HUES6 (cell line): Measurements from ENCODE around the gene ADAMTS2.

Source experiments
- H3K27ac ChIP-seq: 2 replicates; pipeline ENCODE4 v1.7.0; 2013; ENCODE audit warnings: low read depth, mild to moderate bottlenecking, low read length, inconsistent platforms
- H3K27me3 ChIP-seq: 2 replicates; pipeline ENCODE4 v1.6.1; 2013; ENCODE audit warnings: low read length; ENCODE audit not compliant: control insufficient read depth, insufficient read depth
- H3K36me3 ChIP-seq: 2 replicates; pipeline ENCODE4 v1.6.1; 2013; ENCODE audit warnings: low read length; ENCODE audit not compliant: control insufficient read depth, insufficient read depth
- H3K4me1 ChIP-seq: 2 replicates; pipeline ENCODE4 v1.6.1; 2013; ENCODE audit warnings: low read length; ENCODE audit not compliant: control insufficient read depth, insufficient read depth
- H3K4me3 ChIP-seq: 2 replicates; pipeline ENCODE4 v1.5.1; 2013; ENCODE audit warnings: low read depth, low read length
- H3K9ac ChIP-seq: one replicate; pipeline ENCODE4 v1.6.1; 2013; ENCODE audit warnings: mild to moderate bottlenecking, low read length
- H3K9me3 ChIP-seq: 2 replicates; pipeline ENCODE4 v1.6.1; 2013; ENCODE audit warnings: low read depth, low read length; ENCODE audit not compliant: control insufficient read depth, insufficient read depth

Gene ADAMTS2

DNA sequence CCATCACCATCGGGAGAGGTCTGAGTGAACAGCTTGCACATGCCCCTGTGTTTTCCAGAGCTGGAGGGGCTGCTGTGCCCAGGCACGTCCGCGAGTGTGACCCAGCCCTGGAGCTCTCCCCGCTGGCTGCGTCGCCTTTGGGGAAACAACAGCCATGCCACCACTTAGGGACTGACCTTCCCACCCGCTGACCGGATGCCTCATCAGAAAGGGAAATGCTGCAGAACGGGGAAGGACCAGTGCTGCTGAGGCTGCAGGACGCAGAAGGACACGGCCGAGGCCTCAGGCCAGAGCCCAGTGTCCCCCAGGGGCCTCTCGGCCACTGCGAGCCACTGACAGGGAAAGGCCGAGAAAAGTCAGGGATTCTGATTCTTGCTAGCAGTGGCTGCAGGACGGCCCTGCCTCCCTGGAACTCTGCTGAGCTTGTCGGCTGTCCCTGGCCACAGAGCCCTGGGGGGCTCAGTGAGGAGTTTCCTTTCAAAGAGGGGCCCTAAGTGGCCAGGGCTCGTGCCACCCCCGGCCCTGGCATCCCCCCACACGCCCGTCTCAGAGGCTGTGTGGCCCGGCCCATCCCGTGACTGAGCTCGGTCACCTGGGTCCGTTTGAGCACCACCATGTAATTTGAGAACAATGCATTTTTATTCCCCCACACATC lies 154.3 kb downstream of the ADAMTS2 start:
- Histone ChIP-seq H3K4me3 (no peak overlapping the region), H3K9me3 (no peaks in the 10 kb centered on the region), H3K36me3 (no peaks in the 10 kb centered on the region), H3K4me1 (peaks cover 45% of the 10 kb centered on the region), H3K9ac (no peak overlapping the region), H3K27ac (no peak overlapping the region), H3K27me3 (no peaks in the 10 kb centered on the region)

DNA sequence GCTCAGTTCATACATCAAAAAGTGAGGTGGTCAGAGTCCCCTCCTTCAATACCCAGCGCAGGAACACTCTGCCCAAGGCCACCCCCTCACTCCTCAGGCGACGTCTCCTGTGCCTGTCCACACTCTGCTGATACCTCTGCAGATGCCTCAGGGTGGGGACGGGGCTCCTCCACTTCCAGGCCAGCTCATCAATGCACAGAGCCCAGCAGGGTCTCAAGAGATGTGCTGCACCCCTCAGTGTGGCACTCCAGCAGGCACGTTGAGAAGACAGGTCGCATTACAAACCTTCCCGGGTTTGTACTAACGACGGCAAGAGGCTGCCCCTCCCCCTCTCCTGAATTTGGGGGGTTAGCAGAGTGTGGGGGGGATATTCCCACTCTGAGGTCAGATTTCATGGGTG lies 156.6 kb downstream of the ADAMTS2 start:
- Histone ChIP-seq H3K4me1 (peaks cover 56% of the 10 kb centered on the region), H3K4me3 (no peak overlapping the region), H3K27me3 (no peaks in the 10 kb centered on the region), H3K9me3 (no peaks in the 10 kb centered on the region), H3K27ac (no peak overlapping the region), H3K36me3 (no peaks in the 10 kb centered on the region), H3K9ac (no peak overlapping the region)

DNA sequence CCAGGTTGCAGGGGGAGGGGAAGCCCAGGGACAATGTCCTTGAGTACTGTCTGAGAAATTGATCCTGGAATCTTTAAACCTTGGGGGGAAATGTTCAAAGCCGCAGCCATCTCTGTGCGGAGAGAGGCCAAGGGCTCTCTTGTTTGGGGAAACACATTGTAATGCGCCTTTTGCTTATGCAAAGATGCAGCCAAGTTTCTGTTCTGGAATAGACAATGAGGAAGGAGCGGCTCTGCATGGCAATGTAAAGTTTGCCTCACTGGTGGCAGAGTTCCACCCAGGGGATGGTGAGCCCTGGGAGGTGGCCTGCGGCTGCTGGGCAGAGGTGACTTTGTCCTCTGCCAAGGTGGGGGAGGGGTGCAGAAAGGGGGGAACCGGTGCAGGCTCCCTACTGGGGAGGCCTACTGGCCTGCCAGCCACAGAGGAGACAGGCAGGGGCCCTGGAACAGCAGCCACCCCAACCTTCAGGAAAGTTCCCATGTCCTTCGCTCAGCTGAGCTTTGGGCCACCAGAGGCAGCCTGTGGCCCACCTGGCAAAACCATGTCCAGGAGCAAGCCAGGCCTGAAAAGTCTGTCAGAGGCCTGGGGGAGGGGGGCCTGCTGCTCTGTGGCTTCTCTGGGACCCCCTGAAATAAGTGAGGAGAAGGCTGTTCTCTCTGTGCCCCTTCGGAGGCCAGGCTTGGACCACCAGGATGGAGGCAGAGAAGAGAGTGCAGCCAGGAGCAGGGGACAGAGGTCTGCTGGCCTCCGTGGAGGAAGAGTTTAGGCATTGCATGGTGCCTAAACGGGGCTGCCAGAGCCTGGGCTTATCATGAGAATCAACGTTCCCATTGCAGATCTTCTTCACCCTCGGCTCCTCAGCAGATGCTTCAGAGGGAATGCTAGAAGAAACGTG lies 157.3 kb downstream of the ADAMTS2 start:
- no peaks in the 10 kb centered on the region for H3K9me3 ChIP-seq
- H3K4me3 ChIP-seq: no peak overlapping the region
- H3K27me3 ChIP-seq: no peaks in the 10 kb centered on the region
- H3K4me1 ChIP-seq: peaks cover 56% of the 10 kb centered on the region
- no peaks in the 10 kb centered on the region for H3K36me3 ChIP-seq
- H3K27ac ChIP-seq: peak overlapping the region; percentile 23; the same call in 1 of the 2 replicates
- H3K9ac ChIP-seq: peak overlapping the region; percentile 35

DNA sequence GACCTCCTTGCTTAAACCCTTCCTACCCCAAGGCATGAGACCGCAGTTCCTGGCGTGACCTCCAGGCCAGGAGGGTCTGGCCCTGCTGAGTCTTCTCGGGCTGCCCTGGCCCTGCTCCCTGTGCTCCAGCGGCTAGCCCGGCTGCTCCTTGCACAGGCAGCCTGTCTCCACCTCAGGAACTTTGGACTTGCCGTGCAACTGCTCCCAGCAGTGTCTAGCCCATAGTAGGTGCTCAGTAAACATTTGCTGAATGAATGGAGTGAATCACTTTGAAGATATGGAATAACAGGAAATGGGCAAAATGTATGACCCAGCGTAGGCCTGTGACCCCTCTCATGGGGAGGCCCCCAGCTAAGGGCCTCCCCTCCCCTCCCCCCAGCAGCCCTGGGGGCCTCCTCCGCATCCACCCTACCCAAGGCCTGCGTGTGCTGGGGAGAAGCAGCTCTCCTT lies 158.0 kb downstream of the ADAMTS2 start:
- H3K9ac ChIP-seq: peak overlapping the region; percentile 35
- no peaks in the 10 kb centered on the region for H3K36me3 ChIP-seq
- no peaks in the 10 kb centered on the region for H3K27me3 ChIP-seq
- no peak overlapping the region for H3K4me3 ChIP-seq
- no peaks in the 10 kb centered on the region for H3K9me3 ChIP-seq
- peaks cover 56% of the 10 kb centered on the region for H3K4me1 ChIP-seq
- H3K27ac ChIP-seq: peak overlapping the region; percentile 23; the same call in 1 of the 2 replicates

DNA sequence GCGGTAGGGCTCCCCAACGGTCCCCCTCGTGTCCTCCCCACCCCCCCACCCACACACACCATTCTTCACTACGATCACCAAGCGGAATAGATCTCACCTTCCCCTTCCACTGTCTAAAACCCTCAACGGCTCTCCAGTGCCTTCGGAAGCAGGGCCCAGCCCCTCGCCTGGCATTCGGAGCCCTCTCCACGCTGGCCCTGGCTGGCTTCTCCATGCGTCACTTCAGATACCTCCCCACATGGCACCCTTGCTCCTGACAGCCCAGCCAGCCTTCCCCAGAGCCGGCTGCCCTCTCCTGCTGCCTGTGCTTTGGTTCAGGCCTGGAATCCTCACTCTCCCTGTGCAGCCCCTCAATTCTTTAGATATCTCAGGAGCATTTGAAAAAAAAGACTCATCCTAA lies 158.5 kb downstream of the ADAMTS2 start:
- Histone ChIP-seq H3K36me3 (no peaks in the 10 kb centered on the region), H3K4me3 (no peak overlapping the region), H3K27me3 (no peaks in the 10 kb centered on the region), H3K9ac (peak overlapping the region; percentile 12), H3K27ac (no peak overlapping the region; the same call in 1 of the 2 replicates), H3K9me3 (no peaks in the 10 kb centered on the region), H3K4me1 (peaks cover 51% of the 10 kb centered on the region)

DNA sequence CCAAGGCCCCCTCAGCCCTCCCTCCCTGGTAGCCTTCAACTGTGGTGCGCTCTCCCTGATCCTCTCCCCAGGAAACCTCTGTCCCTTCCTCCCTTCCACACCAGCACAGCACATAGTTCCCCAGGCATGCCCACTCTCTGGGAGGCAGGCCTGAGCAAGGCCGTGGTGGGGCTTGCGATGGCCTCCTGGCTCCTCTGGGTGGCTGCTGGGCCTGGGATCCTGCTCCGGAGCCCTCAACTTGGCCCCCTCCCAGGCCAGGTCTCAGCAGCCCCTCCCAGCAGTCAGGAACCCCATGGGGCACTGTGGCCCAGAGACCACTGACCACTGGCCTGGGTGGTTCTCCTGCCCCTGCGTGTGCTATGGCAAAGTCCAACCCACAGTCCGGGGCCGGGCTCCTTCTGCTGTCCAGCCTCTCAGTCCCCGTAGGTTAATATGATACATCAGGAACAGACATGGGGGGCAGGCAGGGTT lies 159.3 kb downstream of the ADAMTS2 start:
- Histone ChIP-seq H3K4me1 (peaks cover 45% of the 10 kb centered on the region), H3K4me3 (no peak overlapping the region), H3K27ac (no peak overlapping the region), H3K36me3 (no peaks in the 10 kb centered on the region), H3K9ac (no peak overlapping the region), H3K9me3 (no peaks in the 10 kb centered on the region), H3K27me3 (no peaks in the 10 kb centered on the region)

DNA sequence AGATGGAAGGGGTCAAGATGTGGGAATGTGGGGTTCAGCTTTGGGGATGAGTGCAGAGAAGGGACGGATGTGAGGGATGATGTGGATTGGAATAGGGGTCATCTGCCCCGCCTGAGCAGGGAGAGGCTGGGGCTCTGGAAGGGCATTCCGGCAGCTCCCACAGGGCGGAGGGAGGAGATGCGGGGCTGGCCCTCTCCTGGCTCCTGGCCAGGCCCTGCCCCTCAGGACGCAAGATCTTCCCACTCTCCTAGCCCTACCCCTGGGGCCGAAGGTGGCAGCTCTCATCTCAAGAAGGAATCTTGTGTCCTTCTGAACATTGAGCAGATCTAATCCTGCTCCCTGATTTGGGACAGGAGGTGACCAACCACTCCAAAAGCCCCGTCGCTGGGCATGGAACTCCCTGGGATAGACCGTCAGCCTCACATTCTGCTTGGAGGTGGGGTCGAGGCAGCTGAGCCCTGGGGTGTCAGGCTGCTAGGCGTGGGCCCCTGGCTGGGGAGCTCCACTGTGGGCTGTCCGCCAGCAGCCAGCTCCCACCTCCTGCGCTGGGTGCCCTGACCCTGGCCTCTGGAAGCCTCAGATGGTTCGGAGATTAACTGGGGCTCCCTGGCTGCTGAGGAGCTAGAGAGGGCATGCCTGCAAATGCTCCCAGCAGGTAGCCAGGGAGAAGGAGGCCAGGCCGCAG lies 159.9 kb downstream of the ADAMTS2 start:
- Histone ChIP-seq H3K27me3 (no peaks in the 10 kb centered on the region), H3K9me3 (no peaks in the 10 kb centered on the region), H3K4me3 (no peak overlapping the region), H3K4me1 (peaks cover 40% of the 10 kb centered on the region), H3K9ac (no peak overlapping the region), H3K27ac (no peak overlapping the region), H3K36me3 (no peaks in the 10 kb centered on the region)

DNA sequence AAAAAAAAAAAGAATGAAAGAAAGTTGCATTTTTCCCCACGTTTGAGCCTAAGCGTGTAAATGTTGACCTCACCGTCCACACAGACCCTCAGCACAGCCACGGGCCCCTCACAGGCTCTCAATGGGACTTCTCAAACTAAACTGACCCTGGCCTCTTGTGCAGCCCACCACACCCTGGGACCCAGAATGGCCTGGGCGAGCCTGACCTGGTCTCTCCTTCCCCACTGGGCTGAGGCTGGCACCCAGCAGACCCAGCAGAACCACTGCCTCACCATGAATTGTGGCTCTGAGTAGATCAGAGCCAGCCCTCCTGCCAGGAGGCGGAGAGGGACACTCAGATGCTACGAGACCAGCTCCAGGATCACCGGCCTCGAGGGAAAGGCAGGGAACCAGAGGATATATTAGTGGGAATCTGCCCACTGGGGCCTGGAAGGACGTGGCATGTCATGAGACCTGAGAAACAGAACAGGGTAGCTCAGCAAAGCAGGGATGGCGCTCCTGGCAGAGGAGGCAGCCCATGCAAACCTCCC lies 160.7 kb downstream of the ADAMTS2 start:
- Histone ChIP-seq H3K36me3 (no peaks in the 10 kb centered on the region), H3K9ac (no peak overlapping the region), H3K27me3 (no peaks in the 10 kb centered on the region), H3K27ac (no peak overlapping the region), H3K9me3 (no peaks in the 10 kb centered on the region), H3K4me3 (no peak overlapping the region), H3K4me1 (peaks cover 40% of the 10 kb centered on the region)

DNA sequence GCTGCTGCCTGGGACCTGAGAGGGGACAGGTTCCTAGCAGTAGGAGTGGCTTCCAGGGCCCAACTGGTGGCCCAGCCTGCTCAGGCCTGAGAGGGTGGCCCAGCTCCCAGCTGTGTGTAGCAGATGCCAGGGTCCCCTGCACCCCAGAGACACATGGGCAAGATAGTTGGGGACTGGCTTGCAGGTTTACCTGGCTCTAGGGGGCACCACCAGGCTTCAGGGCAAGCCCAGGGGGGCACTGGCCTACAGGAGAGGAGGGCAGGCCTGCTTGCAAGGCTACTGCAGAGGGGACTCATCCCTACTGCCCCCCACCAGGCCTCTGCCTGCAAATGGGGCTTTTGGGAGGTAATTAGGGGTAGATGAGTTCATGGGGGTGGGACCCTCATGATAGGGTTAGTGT lies 161.8 kb downstream of the ADAMTS2 start:
- Histone ChIP-seq H3K4me1 (peaks cover 34% of the 10 kb centered on the region), H3K27me3 (no peaks in the 10 kb centered on the region)

DNA sequence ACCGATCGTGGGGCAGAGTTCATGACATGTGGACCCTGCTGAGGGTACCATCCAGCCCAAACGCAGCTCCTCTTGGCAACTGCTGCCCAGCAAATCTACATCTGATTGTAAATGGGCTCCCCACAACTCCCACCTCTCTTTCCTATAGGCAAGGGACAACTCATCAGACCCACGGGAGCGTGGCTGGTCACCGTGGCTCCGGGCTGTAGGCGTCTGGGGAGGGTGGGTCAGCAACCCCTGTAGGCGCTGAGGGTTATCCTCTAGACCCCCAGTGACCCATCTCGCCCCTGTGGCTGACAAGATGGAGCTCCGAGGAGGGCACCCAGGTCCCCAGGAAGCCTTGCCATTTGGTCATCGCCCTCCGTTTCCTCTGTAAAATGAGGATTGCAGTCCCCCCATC lies 162.7 kb downstream of the ADAMTS2 start:
- Histone ChIP-seq H3K9me3 (no peaks in the 10 kb centered on the region), H3K4me3 (no peak overlapping the region), H3K27ac (no peak overlapping the region), H3K27me3 (no peaks in the 10 kb centered on the region), H3K36me3 (no peaks in the 10 kb centered on the region), H3K4me1 (peaks cover 26% of the 10 kb centered on the region), H3K9ac (no peak overlapping the region)

More for the DNA sequence above, 161.8 kb downstream of the ADAMTS2 start:
- Histone ChIP-seq H3K9me3 (no peaks in the 10 kb centered on the region), H3K36me3 (no peaks in the 10 kb centered on the region), H3K4me3 (no peak overlapping the region), H3K27ac (no peak overlapping the region), H3K9ac (no peak overlapping the region)
